HG03175 (cell line): ENCODE measurements around the gene DDR1.

Source experiments
- ATAC-seq: cut with Tn5 transposase; IDR thresholded peaks from one replicate; pipeline ENCODE4 v1.9.1; 2021; ENCODE audit warnings: mild to moderate bottlenecking, moderate library complexity; ENCODE audit not compliant: unreplicated experiment

Gene DDR1

GRCh38 chr6:30942338-30943060 is 58.2 kb downstream of the DDR1 start:
- no peak for ATAC-seq

GRCh38 chr6:30944051-30944450 is 59.7 kb downstream of the DDR1 start:
- no peak for ATAC-seq

- no peak for ATAC-seq
These were observed 61.0 kb downstream of the DDR1 start for GRCh38 chr6:30945281-30945680.

GRCh38 chr6:30947231-30947630 is 62.9 kb downstream of the DDR1 start:
- no peak for ATAC-seq

- no peak for ATAC-seq
These were observed 64.5 kb downstream of the DDR1 start for GRCh38 chr6:30948811-30949210.
